A549 (cell line): ENCODE measurements around the gene TMCO4.

ENCODE experiments used
- CEBPB ChIP-seq, 2 experiments: fragments of >200 bp in 1 of 2; sonication (Bioruptor Twin) in 1 of 2; formaldehyde crosslinking in 1 of 2; IDR thresholded peaks; 2 replicates each; pipeline ENCODE4 v1.6.1; 2012 to 2016
- EP300 ChIP-seq, 2 experiments: fragments of >200 bp; sonication (Bioruptor Twin); formaldehyde crosslinking; IDR thresholded peaks; 2 replicates in 1 of 2; 3 replicates in 1 of 2; pipeline ENCODE4 v1.6.1; 2016 to 2017
- FOXS1 ChIP-seq: fragments of 250-450 bp; sonication (Bioruptor Pico); IDR thresholded peaks from 2 replicates; pipeline ENCODE4 v1.5.0; 2020; ENCODE audit warnings: mild to moderate bottlenecking, moderate library complexity
- HMGXB4 ChIP-seq: fragments of 250-450 bp; sonication (Bioruptor Pico); IDR thresholded peaks from 2 replicates; pipeline ENCODE4 v1.5.0; 2021; ENCODE audit warnings: mild to moderate bottlenecking, moderate library complexity, borderline replicate concordance
- HOXA7 ChIP-seq: fragments of 250-450 bp; sonication (Bioruptor Pico); IDR thresholded peaks from 2 replicates; pipeline ENCODE4 v1.5.0; 2020; ENCODE audit warnings: mild to moderate bottlenecking, moderate library complexity
- TF ChIP-seq, protein P1 (sequence below): fragments of >200 bp; sonication (Bioruptor Twin); formaldehyde crosslinking; IDR thresholded peaks from 3 replicates; pipeline ENCODE4 v1.5.1; 2016

- TF ChIP-seq HOXA7 (CRISPR knock-in tag) = no peak
- no peak for TF ChIP-seq CEBPB (IDR thresholded peaks at IDR 0.05)
- no peak for TF ChIP-seq EP300 (IDR thresholded peaks at IDR 0.05)
- TF ChIP-seq, protein P1, sequence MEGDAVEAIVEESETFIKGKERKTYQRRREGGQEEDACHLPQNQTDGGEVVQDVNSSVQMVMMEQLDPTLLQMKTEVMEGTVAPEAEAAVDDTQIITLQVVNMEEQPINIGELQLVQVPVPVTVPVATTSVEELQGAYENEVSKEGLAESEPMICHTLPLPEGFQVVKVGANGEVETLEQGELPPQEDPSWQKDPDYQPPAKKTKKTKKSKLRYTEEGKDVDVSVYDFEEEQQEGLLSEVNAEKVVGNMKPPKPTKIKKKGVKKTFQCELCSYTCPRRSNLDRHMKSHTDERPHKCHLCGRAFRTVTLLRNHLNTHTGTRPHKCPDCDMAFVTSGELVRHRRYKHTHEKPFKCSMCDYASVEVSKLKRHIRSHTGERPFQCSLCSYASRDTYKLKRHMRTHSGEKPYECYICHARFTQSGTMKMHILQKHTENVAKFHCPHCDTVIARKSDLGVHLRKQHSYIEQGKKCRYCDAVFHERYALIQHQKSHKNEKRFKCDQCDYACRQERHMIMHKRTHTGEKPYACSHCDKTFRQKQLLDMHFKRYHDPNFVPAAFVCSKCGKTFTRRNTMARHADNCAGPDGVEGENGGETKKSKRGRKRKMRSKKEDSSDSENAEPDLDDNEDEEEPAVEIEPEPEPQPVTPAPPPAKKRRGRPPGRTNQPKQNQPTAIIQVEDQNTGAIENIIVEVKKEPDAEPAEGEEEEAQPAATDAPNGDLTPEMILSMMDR = no peak
- TF ChIP-seq FOXS1 (CRISPR knock-in tag) = no peak
- no peak for TF ChIP-seq HMGXB4
These were observed 1.9 kb downstream of the TMCO4 start for GRCh38 chr1:19797827-19798226.
